ENCODE data around the gene KCNS3. TPM values are rescaled to one million over a fixed set of nuclear protein-coding genes. Genes with fewer than 3 reads are reported as not detected.

Gene KCNS3
- total and polyA plus RNA-seq, 2 of the 13 experiments (the other 11 are each of a cell fraction or from before 2014, with no cell fraction given): not detected

DNA sequence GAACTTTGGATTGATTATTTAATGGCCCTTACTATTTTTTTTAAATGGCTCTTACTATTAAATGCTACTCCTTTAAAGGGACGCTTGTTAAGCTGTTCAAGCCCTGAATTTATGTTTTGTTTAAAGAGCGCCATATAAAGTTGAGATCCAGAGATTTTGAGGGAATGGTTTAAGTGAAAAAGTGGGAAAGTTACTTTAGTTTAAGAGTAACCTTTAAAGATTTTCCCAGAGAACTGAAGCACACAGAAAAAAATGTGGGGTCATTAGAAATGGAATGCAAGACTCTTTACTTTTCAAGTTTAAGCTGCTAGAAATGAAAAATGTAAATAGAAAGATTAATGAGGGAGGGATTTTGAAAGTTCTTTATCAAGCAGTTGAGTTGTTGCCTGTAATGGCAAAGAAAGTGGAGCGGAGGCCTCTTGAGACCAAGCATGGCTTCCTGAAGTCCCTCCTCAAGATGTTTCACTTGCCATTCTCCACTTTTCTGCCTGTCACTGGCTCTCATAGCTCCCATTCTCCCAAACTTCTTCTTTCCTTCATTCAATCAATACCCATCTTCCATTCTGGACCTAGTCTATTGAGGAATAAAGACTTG, 93.2 kb downstream of the KCNS3 start:
- in situ Hi-C loops (cut with HindIII; ENCODE audit: extremely low pct_ligation_motif_present, low pct_unique_long_range_greater_than_20kb): no loop called here
- WGBS (ENCODE audit: low lambda C conversion rate): 38% methylated on average over 3 of the region's 3 CpGs
- no peaks in the 10 kb centered on the region for H3K36me3 ChIP-seq (replicated peaks in 1 of 2; ENCODE audit: control insufficient read depth in 1 of 2, insufficient read depth in 2 of 2, low read length in 2 of 2)
- BruUV-seq (replicated peaks): no TSS peak
- DNase-seq (ENCODE audit: low spot score) (no peak), ATAC-seq (no peak), FAIRE-seq (no peak)
- H4K20me1 ChIP-seq (ENCODE audit: insufficient read depth, low read length): no peaks in the 10 kb centered on the region
- TF ChIP-seq KAT2B (IDR thresholded peaks at IDR 0.05; ENCODE audit: borderline replicate concordance, low read depth, low read length): no peak
- TF ChIP-seq, protein P1, sequence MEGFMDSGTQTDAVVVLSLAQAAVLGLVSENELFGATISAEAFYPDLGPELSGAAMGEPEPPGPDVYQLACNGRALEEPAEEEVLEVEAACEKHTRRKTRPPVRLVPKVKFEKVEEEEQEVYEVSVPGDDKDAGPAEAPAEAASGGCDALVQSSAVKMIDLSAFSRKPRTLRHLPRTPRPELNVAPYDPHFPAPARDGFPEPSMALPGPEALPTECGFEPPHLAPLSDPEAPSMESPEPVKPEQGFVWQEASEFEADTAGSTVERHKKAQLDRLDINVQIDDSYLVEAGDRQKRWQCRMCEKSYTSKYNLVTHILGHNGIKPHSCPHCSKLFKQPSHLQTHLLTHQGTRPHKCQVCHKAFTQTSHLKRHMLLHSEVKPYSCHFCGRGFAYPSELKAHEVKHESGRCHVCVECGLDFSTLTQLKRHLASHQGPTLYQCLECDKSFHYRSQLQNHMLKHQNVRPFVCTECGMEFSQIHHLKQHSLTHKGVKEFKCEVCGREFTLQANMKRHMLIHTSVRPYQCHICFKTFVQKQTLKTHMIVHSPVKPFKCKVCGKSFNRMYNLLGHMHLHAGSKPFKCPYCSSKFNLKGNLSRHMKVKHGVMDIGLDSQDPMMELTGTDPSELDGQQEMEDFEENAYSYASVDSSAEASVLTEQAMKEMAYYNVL (CRISPR knock-in tag; IDR thresholded peaks at IDR 0.05; ENCODE audit: borderline replicate concordance): no peak
- no peak for TF ChIP-seq KLF9 (CRISPR knock-in tag; IDR thresholded peaks at IDR 0.05; ENCODE audit: low read depth)
- no peak for TF ChIP-seq BORCS8-MEF2B (CRISPR knock-in tag; IDR thresholded peaks at IDR 0.05)
- TF ChIP-seq, protein P2, sequence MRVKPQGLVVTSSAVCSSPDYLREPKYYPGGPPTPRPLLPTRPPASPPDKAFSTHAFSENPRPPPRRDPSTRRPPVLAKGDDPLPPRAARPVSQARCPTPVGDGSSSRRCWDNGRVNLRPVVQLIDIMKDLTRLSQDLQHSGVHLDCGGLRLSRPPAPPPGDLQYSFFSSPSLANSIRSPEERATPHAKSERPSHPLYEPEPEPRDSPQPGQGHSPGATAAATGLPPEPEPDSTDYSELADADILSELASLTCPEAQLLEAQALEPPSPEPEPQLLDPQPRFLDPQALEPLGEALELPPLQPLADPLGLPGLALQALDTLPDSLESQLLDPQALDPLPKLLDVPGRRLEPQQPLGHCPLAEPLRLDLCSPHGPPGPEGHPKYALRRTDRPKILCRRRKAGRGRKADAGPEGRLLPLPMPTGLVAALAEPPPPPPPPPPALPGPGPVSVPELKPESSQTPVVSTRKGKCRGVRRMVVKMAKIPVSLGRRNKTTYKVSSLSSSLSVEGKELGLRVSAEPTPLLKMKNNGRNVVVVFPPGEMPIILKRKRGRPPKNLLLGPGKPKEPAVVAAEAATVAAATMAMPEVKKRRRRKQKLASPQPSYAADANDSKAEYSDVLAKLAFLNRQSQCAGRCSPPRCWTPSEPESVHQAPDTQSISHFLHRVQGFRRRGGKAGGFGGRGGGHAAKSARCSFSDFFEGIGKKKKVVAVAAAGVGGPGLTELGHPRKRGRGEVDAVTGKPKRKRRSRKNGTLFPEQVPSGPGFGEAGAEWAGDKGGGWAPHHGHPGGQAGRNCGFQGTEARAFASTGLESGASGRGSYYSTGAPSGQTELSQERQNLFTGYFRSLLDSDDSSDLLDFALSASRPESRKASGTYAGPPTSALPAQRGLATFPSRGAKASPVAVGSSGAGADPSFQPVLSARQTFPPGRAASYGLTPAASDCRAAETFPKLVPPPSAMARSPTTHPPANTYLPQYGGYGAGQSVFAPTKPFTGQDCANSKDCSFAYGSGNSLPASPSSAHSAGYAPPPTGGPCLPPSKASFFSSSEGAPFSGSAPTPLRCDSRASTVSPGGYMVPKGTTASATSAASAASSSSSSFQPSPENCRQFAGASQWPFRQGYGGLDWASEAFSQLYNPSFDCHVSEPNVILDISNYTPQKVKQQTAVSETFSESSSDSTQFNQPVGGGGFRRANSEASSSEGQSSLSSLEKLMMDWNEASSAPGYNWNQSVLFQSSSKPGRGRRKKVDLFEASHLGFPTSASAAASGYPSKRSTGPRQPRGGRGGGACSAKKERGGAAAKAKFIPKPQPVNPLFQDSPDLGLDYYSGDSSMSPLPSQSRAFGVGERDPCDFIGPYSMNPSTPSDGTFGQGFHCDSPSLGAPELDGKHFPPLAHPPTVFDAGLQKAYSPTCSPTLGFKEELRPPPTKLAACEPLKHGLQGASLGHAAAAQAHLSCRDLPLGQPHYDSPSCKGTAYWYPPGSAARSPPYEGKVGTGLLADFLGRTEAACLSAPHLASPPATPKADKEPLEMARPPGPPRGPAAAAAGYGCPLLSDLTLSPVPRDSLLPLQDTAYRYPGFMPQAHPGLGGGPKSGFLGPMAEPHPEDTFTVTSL (CRISPR knock-in tag; IDR thresholded peaks at IDR 0.05; ENCODE audit: borderline replicate concordance): no peak
- intact Hi-C loops (cut with micrococcal nuclease; ENCODE audit: unreplicated experiment): no loop called here
- H3K9me3 ChIP-seq (ENCODE audit: low read length): no peaks in the 10 kb centered on the region
- no peak overlapping the region for H2AFZ ChIP-seq (ENCODE audit: low read length)
- no peaks in the 10 kb centered on the region for H3K4me1 ChIP-seq (ENCODE audit: insufficient read depth, low read length)
- H3K27me3 ChIP-seq (ENCODE audit: control insufficient read depth in 1 of 2, insufficient read depth in 2 of 2, low read length in 2 of 2): no peaks in the 10 kb centered on the region
- H3K9ac ChIP-seq (ENCODE audit: insufficient read depth, low read depth, low read length): no peak overlapping the region
- POLR2A ChIA-PET: no interaction called here
- H3K79me2 ChIP-seq (ENCODE audit: insufficient read depth, low read length): no peaks in the 10 kb centered on the region
- no peak overlapping the region for H3K27ac ChIP-seq (ENCODE audit: extremely low read length, insufficient read depth, low read length)
- H3K4me3 ChIP-seq (replicated peaks in 1 of 3; ENCODE audit: insufficient read depth in 1 of 3, low read depth in 2 of 3, low read length in 3 of 3): no peak overlapping the region
- CTCF ChIA-PET (ENCODE audit: low intra/inter-chr PET ratio, low total read pairs): no interaction called here
- H3K4me2 ChIP-seq (ENCODE audit: low read depth, low read length): no peak overlapping the region
